GM12865 (cell line): Measurements from ENCODE around the gene HLA-DPA1.

Source experiments
- DNase-seq: peaks from one replicate; pipeline ENCODE4 v3.0.0; 2010; ENCODE audit warnings: low read depth
- H3K4me3 ChIP-seq: 2 replicates; pipeline ENCODE4 v1.5.1; 2011; ENCODE audit warnings: mild to moderate bottlenecking, low read depth, low read length, control low read depth
- TF ChIP-seq, protein P1 (sequence below): IDR thresholded peaks from 2 replicates; pipeline ENCODE4 v1.5.1; 2011; ENCODE audit warnings: low read length, control low read depth, low read depth, inconsistent platforms; ENCODE audit not compliant: insufficient read depth; ENCODE audit errors: missing control alignments

The HLA-DPA1 gene

DNA sequence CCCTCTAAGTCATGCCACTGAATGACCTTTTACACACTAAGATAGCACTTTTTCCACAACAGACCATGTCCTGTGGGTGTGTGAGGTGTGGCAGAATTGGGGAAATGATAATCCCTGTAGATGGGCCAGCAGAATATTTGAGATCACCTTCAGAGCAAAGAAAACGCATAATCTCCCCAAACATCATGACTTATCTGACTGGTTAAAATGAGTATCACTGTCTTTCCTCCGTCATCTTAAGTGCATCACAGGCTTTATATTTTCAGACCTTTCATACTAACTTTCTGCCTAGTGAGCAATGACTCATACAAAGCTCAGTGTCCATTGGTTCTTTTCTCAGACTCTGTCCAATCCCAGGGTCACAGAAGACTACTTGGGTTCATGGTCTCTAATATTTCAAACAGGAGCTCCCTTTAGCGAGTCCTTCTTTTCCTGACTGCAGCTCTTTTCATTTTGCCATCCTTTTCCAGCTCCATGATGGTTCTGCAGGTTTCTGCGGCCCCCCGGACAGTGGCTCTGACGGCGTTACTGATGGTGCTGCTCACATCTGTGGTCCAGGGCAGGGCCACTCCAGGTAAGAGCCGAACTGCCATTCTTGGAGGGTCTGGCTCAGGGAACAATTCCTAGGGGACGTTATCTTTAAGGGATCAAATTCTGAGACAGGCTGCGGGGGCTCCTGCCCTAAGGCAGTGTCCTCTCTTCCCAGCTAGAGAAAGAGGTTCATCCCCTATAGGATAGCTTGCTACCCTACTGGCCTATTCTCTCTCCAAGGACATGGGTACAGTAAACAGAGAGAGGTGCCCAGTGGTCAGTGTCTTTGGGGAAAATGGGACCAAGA lies 2.3 kb upstream of the HLA-DPA1 start, which contains the start of gene HLA-DPB1:
TSS of gene HLA-DPB1 (plus strand) at position 423 of the 838 bp plus-strand sequence. CDS start at position 475, 52 bp downstream.
- TF ChIP-seq, protein P1, sequence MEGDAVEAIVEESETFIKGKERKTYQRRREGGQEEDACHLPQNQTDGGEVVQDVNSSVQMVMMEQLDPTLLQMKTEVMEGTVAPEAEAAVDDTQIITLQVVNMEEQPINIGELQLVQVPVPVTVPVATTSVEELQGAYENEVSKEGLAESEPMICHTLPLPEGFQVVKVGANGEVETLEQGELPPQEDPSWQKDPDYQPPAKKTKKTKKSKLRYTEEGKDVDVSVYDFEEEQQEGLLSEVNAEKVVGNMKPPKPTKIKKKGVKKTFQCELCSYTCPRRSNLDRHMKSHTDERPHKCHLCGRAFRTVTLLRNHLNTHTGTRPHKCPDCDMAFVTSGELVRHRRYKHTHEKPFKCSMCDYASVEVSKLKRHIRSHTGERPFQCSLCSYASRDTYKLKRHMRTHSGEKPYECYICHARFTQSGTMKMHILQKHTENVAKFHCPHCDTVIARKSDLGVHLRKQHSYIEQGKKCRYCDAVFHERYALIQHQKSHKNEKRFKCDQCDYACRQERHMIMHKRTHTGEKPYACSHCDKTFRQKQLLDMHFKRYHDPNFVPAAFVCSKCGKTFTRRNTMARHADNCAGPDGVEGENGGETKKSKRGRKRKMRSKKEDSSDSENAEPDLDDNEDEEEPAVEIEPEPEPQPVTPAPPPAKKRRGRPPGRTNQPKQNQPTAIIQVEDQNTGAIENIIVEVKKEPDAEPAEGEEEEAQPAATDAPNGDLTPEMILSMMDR, result no peak
- peak within 1 kb of the TSS; percentile 79 for H3K4me3 ChIP-seq
- DNase-seq, result peak; percentile 91

GRCh38 chr6:33075208-33075567 lies 1.7 kb upstream of the HLA-DPA1 start:
- DNase-seq, result peak; percentile 18
- H3K4me3 ChIP-seq, result peak overlapping the region; percentile 79
- TF ChIP-seq, protein P1, result no peak

DNA sequence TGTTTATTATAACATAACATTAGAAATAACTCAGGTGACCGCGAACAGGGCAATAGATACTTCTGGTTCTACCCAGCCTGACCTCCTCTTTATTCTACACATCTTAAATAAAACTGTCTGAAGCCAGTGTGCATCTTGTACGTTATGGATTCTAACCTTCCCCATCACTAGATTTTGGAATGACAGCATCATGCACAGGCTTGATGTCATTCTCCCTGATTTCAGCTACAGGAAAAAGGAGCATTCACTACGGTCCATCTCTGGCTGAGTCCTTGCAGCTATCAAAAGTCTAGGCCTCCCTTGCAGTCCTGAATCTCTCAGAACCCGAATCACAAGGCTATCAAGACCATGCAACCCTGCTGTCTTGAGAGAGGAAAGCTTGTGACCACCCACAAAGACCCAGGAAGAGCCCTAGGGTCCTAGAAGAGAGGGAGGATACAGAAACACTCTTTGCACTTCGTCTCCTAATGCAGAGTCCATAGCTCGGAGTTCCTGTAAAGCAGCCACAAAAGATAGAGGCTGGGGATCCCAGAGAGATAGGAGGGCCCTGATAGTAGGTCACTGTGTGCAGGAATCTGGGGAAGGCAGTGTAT lies 845 bp downstream of the HLA-DPA1 start:
- H3K4me3 ChIP-seq, result peak overlapping the region; percentile 89
- TF ChIP-seq, protein P1, result no peak
- DNase-seq, result no peak

- TF ChIP-seq, protein P1, result no peak
- no peak for DNase-seq
- H3K4me3 ChIP-seq, result peak overlapping the region; percentile 89
These were observed 1.9 kb downstream of the HLA-DPA1 start for GRCh38 chr6:33071569-33071968.

DNA sequence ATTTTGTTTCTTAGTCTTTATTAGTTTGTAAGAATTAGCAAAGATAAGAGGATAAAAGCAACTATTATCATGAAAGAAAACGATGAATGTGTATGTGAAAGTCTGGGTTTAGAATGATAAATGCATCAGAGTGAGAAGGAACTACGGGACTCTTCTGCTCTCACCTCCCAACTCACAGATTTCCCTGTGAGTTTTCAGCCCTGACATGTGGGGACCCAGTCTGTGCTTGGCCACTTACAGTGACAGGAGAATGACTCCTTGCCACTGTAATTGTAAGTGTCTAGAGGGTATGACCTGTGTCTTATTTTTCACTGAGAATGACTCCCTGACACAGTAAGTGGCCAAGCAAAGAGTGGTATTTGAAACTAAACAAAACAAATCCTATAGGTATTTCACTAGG lies 2.5 kb downstream of the HLA-DPA1 start:
- DNase-seq, result no peak
- peak overlapping the region; percentile 89 for H3K4me3 ChIP-seq
- TF ChIP-seq, protein P1, result no peak

DNA sequence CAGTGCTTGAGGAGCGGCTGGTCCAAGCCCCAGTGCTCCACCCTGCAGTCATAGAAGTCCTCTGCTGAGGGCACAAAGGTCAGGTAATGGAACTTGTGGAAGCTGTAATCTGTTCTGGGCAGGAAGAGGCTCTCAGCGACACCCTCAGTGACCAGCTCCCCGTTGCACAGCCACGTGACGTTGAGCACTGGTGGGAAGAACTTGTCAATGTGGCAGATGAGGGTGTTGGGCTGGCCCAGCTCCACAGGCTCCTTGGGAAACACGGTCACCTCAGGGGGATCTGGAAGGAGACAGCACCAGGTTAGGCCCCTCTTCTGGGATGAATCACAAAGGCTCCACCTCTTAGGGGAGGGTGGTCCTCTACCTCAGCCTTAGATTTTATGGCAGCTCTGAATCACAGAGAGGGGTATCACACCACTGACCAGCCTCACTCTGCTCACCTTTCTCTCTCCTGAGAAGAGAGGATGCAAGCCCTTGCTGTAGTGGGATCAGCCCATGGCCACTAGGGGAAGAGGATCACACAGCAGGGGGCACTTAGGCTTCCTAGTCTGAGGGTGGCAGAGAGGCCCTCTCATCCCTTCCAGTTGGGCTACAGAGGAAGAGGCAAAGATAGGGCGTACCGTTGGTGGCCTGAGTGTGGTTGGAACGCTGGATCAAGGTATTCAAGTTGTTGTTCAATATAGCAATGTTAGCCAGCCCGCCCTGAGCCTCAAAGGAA lies 4.3 kb downstream of the HLA-DPA1 start:
- DNase-seq, result no peak
- TF ChIP-seq, protein P1, result no peak
- no peak overlapping the region for H3K4me3 ChIP-seq
